ENCODE results near the gene CLTCL1.

DNA sequence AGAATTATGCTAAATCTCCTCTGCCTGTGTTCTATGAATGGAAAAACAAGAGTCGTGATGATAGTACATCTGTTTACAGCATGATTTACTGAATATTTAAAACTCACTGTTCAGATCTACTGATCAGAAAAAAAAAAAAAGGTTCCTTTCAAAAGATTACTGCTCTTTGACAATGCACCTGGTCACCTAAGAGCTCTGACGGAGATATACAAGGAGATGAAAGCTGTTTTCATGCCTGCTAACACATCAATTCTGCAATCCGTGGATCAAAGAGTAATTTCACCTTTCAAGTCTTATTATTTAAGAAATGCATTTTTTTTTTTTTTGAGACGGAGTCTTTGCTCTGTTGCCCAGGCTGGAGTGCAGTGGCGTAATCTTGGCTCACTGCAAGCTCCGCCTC lies 30.7 kb downstream of the CLTCL1 start:
- TF ChIP-seq, protein P1, sequence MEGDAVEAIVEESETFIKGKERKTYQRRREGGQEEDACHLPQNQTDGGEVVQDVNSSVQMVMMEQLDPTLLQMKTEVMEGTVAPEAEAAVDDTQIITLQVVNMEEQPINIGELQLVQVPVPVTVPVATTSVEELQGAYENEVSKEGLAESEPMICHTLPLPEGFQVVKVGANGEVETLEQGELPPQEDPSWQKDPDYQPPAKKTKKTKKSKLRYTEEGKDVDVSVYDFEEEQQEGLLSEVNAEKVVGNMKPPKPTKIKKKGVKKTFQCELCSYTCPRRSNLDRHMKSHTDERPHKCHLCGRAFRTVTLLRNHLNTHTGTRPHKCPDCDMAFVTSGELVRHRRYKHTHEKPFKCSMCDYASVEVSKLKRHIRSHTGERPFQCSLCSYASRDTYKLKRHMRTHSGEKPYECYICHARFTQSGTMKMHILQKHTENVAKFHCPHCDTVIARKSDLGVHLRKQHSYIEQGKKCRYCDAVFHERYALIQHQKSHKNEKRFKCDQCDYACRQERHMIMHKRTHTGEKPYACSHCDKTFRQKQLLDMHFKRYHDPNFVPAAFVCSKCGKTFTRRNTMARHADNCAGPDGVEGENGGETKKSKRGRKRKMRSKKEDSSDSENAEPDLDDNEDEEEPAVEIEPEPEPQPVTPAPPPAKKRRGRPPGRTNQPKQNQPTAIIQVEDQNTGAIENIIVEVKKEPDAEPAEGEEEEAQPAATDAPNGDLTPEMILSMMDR (IDR thresholded peaks at IDR 0.05) = no peak
- no peak for TF ChIP-seq POLR2A (IDR thresholded peaks at IDR 0.05)

Data from testis (tissue), 2 donors.